Kasumi-1 (cell line): ENCODE results near the gene COL6A3.

Source experiments
- DNase-seq, 2 experiments: peaks; one replicate each; lab custom pipeline; 2025; lab: John Stamatoyannopoulos, UW

Gene COL6A3

DNA sequence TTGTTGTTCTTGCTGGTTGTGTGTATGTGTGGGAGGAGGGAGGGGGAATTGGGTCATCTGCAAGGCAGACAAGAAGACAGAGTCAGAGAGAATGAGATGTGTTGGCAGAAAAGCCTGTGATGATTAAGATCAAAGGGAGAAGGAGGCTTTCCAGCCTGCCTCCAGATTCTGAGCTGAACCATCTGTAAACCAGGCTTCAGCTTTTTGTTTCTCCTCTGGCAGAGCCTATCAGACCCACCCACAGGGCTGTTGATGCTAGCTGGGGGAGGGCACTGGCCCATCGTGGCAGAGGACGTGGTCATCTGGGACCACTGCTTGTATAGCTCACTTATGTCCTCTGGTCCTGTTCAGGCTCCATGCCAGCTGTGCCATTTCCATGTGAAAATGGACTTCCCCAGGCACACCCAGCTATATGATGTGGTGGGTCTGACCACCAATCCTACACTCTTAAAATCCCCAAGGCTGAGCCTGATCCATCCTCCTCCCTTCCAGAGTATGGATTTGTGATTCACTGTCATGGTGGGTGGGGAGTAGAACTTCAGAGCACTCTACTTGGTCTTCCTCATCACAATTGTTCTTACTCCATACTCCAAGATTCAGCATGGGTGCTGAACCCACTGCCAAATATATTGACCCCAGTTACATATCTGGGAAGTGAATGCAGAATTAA, 27.8 kb upstream of the COL6A3 start:
- no peak for DNase-seq

DNA sequence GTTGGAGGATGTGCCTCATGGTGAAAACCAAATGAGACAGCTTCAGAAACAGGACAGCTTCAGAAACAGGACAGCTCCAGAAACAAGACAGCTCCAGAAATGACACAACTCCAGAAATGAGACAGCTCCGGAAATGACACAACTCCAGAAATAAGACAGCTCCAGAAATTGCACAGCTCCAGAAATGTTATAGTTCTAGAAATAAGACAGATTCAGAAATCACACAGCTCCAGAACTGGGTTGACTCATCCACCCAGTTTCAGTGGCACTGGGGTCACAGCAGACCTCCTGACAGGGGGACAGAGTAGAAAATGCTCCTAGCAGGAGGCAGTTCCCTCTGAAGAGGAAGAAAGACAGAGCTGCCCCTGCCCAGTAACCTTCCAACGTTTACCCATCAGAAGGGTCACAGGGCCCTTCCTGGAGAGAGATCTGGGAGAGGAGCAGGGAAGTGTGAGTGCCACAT, 26.9 kb upstream of the COL6A3 start:
- no peak for DNase-seq

DNA sequence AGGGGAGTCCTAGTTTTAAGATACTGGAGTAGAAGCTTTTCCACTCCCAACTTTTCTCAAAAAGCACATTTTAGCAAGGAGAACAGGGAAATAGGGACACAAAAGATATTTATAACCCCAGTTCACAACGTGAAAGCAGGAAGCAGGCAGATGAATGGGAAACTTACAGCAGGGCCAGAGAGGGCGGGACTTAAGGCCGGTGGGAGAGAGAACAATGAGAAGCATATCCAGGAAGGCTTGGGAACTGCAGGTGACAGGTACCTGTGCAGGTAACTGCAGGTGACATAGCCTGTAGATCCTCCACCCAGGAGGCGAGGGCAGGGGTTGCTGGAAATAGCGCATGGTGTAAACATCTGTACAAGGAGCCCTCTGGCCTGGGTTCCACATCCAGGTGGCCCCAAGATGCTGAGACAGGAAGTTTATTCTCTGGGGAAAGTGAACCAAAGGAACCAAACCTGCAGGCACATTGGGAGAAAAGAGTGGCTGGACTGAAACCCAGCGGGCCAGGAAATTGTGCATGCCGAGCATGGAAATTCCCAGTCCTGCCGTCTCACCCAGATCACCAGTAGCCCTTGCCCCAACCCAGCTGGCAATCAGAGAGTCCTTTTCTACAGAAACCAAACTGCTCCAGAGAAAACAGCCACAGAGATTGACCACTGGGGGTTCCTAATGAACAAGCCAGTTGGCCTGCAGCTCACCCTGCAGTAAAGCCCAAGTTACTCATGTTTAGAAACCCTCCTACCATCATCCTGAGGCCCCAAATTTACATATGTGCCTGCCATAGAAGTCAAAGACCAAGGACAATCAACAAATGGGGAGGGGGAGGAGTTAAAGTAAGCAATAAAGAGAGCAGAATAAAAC, 24.3 kb upstream of the COL6A3 start:
- no peak for DNase-seq

DNA sequence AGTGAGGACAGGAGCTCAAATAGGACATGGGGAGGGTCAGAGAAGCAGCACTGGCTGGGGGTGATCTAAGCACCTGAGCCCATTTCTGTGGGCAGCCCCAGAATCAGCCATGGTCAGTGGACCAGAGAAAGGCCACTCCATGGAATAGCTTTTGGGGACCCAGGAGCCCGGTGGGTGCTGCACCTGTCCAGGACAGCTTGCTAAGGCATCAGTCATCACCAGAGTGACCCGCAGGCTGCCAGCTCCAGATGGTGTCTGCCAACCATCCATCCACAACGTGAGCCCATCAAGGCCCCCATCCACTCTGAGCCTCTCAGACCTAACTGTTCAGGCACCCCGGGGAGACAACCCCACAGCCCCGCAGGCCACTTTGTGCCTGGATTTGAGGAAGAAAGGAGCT, 23.6 kb upstream of the COL6A3 start:
- DNase-seq, result no peak

DNA sequence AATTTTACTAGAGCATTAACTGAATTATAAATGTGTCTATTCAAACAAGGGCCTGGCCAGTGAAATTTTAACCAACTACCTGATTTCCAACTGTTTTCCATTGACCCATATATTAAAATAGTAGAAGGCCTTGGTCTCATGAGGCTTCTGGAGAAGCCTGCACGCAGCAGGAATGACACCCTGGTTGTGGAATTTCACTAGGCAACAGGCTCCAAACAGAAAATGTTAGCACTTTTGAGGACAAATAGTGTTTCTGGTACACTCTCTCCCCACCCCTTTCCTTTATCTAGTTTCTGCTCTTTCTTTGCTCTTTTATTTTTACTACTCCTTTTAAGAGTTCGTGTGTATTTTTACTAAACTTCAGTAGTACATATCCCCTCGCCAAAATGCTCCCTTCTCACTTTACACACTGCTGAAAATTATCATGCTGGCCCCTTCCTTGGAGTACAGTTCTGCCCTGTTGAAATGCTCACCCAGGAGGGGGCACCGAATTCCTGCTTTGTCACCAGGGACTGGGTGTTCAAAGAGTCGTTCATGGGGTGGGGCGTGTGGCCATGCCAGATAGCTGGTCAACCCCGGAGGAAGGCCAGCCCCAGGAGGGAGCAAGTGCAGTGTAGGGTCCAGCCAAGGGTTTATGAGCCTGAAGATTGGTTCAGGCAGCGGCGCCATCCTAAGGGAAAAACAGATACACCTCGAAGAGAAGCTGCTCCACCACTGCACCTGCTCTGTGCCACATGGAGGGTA, 22.1 kb upstream of the COL6A3 start:
- no peak for DNase-seq

DNA sequence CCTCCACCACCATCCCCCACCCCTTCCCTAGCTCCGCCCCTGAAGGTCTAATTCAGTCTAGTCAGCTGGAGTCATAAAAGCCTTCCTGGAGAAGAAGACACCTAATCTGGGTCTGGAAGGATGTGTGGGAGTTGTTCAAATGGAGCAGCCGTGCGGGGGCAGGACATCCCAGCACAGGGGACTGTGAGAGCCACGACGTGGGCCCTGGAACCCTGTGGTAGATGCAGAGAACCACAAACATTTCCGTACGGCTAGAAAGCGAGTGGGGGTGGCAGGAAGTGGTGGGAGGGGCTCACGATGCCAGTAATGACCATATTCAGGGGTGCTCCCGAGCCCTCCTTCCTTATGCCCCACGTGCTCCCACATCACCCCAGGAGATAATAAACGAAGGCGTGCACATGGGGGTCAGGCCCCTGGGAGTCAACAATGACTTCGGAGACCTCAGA, 20.9 kb upstream of the COL6A3 start:
- DNase-seq, result peak; percentile 73 to 88

DNA sequence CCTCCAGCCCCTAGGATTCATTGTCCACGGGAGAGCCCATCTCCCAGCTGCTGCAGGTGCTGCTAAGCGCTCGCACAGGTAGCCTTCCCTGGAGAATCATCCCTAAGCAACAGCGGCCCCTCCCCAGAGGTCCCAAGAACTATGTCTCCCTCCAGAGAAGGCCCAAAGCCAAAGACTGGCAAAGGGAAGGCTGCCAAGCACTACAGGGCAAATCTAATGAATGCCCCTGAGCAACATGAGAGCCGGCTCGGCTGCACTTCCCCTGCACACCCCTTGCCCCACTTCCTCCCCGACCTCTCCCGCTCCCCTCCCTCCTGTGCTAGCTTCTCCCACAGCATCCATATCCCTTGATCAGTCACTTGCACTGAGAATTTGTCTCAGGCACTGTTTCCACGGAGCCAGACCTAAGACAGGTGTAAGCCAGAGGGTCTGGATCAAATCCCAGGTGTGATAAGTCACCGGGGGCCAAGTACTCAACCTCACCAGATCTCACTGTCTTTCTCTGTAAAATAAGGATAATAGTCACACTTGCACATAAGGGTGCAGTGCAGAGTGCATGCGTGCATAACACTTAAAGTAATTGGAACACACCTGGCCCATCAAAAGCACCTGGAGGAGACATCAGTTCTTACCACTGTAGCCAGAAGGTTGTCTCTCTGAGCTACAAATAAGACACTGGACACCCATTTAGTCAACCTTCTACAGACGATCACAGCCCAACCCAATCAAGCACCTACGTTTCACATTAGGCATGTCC, 20.1 kb upstream of the COL6A3 start:
- DNase-seq, result peak; percentile 0 to 5

DNA sequence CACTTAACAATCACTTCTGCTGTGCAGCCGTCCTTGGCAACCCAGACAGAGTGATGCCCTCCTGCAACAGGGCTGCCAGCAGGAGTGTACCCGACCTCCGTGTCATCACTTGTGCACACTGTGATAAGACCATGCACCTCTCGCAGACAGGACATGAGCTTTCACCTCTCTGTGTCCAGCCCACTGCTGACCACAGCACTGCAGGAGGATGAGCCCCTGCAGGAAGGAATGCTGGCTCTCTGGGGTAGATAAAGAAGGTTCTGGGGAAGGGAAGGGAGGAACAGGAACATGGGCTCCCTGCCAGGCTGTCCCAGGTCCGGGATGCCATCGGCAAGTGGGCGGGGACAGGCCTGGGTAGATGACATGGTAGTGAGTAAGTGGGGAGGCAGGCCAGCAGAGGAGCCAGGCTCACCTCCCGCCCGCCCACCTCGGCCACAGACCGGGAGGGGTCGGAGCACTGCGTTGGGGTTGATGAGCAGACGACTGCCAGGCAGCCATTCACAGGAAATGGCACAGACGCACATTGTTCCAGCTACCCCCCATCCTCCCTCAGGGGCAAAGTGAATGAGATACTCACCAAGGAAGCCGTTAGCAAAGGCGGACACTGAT, 18.6 kb upstream of the COL6A3 start:
- no peak for DNase-seq

DNA sequence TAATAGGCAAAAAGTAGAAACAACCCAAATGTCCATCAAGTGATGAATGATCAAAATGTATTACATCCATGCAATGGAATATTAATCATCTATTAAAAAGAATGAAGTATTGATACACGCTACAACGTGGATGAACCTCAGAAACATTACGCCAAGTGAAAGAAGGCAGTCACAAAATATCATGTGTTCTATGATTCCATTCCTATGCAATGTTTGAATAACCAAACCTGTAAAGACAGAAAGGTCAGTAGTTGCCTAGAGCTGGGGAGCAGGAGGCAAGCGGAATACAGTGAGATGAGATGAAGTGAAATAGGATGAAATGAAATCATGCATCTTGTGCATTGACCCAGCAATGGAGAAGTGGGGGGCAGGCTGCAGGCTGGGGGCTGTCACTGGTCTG, 17.9 kb upstream of the COL6A3 start:
- DNase-seq, result no peak

DNA sequence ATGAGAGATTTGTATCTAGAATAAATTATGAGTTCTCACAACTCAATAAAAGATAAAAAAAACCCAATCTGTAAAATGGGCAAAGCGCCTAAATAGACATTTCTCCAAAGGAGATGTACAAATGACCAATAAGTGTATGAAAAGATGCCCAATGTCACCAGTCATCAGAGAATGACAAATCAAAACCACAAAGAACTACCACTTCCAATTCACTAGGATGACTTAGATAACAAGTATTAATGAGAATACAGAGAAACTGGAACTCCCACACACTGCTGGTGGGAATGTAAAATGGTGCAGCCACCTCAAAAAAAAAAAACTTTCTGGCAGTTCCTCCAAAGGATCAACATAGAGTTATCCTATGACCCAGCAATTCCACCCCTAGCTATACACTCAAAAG, 17.4 kb upstream of the COL6A3 start:
- DNase-seq, result no peak

DNA sequence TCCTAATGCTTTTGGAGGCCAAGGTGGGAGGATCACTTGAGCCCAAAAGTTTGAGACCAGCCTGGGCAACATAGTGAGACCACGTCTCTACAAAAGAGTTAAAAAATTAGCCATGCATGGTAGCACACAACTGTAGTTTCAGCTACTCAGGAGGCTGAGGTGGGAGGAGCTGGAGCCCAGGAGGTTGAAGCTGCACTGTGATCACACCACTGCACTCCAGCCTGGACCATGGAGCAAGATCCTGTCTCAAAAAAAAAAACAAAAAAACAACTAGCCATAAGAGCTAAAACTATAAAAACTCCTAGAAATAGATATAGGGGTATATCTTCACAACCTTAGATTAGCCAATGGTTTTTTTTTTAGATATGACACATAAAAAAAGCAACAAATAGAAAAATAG, 16.9 kb upstream of the COL6A3 start:
- DNase-seq, result no peak

DNA sequence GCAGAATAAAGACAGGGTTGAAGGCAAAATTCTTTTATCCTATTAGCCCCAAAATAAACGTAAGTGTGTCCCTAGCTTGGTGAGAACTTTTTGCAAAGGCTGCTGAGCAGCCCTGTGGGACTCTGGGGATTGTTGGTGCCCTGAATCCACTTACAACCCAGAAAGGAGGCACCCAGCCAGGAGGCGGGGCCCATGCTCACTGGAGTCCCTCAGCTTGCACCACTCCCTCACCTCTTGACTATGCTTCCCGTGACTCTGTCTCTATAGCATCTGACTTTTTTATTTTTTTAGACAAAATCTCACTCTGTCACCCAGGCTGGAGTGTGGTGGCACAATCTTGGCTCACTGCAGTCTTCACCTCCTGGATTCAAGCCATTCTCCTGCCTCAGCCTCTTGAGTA, 15.8 kb upstream of the COL6A3 start:
- DNase-seq, result no peak

DNA sequence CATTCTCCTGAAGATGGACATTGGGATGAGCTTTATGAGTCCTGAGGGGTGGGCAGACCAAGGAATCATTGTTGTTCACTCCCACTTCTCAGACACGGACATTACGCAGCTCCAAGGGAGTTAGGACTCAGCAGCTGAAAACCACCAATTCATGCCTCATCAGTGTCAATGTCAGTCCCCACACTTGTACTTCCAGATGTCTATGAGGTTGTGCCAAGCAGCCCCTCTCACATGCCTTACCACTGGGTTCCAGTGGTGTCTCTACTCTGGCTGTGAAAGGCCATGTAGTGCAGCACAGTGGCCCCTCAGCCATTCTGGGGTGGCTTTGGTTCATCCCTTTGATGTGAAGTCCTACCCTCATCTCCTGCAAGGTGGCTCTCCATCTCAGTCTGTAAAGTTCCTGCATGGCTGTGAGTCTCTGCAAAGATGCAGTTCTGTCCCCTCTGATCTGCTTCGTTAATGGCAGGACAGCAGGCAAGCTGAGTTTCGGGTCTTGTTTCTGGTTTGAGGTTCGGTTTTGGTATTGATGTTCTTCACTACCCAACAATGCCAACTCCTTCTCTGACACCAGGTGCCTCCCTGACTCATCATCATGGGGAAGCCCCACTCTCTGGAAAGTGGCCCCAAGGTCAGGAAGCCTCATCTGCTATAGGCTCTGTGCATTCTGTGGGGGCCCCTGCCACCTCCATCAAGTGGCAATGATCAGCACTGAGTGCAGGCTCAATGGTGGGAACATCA, 14.0 kb upstream of the COL6A3 start:
- DNase-seq, result no peak

DNA sequence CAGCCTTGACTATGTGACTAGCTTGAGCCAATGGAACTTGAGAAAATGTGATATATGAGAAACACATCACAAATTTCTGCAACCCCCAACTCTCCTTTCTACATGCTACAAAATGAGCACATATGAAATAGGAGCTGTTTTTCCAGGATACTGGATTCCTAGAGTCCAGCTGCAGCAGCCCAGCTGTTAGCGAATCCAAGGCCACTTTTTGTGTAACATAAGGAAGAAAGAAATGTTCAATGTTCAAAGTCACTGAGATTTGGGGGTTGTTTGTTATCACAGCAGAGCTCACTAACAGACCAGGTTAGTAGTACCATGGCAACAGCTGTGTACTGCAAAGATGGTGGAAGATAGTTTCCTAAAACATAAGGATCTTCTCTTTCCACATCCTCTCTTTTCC, 12.6 kb upstream of the COL6A3 start:
- DNase-seq, result no peak

DNA sequence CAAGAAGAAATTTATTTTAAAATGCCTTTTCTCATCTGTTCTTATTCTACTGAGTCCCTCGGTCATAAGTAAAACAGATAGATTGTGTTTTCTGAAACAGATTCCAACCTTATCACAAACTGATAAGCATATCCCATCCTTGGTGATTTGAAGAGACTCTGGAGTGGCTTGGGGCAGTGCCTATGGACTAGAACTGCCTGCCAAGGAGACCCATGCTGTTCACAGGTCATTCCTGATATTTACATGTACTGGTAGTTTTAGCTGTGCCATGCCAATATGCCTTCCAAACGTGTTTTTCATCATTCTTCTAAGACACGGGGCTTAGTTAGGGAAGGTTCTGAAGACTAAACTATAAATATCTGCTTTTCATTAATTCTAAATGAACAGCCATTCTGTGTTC, 11.4 kb upstream of the COL6A3 start:
- no peak for DNase-seq

DNA sequence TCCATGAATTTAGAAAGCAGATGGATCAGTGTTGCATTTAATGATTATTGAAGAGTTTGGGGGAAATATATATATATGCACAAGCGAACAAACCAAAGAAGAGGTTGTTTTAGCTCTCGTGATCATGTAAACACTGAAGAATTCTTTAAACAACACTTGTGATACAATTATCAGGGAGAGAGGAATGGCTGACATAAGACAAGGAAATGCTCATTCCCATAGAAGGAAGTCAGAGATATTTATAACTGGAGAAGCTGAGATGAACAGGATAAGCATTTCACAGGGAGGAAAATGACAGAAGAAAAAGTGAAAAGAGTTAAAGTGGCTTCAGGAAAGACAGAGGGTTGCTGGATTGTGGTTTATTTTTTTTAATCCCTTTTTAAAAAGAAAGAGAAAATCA, 10.6 kb upstream of the COL6A3 start:
- DNase-seq, result no peak

DNA sequence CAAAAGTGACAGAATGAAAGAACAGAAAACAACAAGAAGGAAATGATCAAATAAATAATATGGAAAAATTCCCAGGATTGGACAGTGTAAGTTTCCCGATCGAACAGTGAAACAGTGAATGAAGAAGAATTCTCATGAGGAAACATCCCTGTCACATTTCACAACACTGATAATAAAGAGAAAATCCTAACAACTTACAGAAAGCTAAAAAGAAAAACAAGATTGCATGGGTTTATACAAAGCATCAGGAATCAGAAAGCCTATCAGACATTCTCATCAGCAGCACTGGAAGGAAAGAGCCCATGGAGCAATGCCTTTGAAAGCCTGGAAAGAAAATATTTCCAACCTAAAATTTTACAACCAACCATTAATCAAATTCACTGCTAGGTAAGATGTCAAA, 9.9 kb upstream of the COL6A3 start:
- no peak for DNase-seq

DNA sequence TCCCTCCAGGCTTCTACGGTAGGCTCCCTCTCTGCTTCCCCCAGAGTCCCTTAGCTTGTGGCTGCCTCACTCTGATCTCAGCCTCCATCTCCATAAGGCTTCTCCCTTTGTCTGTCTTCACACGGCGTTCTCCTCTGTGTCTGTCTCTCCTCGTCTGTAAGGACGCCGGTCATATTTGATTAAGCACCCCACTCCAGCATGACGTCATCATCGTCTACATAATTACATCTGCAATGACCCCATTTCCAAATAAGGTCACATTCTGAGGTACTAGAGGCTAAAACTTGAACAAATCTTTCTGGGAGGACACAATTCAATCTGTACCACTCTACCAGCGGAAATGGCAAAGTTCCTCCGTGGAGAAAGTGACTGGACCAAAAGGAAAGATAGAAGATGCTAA, 8.3 kb upstream of the COL6A3 start:
- DNase-seq, result no peak

DNA sequence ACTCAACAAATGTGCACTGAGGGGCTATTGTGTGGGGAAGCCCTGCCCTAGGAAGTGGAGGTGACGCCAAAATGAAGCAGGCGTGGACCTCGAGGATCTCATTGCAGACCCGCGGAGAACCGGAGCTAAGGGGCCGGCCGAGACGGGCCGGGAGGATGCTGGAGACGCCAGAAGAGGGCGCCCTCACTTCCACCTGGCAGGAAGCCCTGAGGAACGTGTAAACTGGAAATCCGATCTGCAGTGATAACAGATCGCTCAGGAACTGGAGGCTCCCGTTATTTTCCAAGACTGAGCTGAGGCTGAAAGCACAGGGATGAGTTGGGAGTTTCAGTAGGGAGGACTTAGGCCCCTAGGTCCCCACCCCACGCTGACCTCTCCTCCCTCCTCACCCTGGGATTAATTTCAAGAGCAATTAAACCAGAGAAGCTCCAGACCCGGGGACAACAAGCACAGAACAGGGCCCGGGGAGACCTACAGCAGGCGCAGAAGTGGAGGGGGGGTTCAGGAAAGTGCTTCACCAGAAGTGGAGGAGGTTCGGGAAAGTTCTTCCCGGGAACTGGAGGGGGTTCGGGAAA, 7.7 kb upstream of the COL6A3 start:
- DNase-seq, result peak; percentile 8 to 25

DNA sequence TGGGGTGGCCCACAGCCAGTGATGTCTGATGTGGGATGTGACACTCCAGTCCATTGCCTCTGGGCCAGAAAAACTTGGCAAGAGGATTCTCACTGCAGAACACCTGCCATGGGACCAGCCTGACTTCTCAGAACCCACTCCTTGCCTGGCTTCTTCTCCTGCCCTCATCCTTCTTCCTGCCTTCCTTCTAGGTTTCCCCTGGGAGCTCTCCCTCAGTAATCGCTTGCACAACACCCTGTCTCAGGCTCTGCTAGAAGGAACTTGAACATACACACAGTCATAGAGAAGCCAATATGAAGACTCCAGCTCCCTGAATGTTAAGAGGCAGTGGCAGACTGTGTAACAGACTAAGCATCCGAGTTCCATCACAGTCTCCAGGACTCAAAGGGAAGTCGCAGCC, 4.3 kb upstream of the COL6A3 start:
- no peak for DNase-seq
